HG03175 (cell line): ENCODE measurements around the gene IL11.

Experiments
- ATAC-seq: cut with Tn5 transposase; IDR thresholded peaks from one replicate; pipeline ENCODE4 v1.9.1; 2021; ENCODE audit warnings: mild to moderate bottlenecking, moderate library complexity; ENCODE audit not compliant: unreplicated experiment

IL11 gene

GRCh38 chr19:55373993-55374757 lies 3.9 kb upstream of the IL11 start:
- ATAC-seq: no peak

- no peak for ATAC-seq
Measured at GRCh38 chr19:55373306-55373992, 3.2 kb upstream of the IL11 start.

GRCh38 chr19:55372316-55373081 lies 2.2 kb upstream of the IL11 start:
- ATAC-seq: no peak

- no peak for ATAC-seq
Measured at GRCh38 chr19:55369653-55370304, 484 bp downstream of the IL11 start.

GRCh38 chr19:55368701-55369563 lies 1.3 kb downstream of the IL11 start:
- no peak for ATAC-seq

GRCh38 chr19:55368106-55368505 lies 2.2 kb downstream of the IL11 start:
- ATAC-seq: no peak

- ATAC-seq: no peak
Measured at GRCh38 chr19:55366790-55367189, 3.5 kb downstream of the IL11 start.

- ATAC-seq: no peak
Measured at GRCh38 chr19:55365964-55366363, 4.3 kb downstream of the IL11 start.

GRCh38 chr19:55365245-55365644 lies 5.0 kb downstream of the IL11 start:
- ATAC-seq: no peak

- no peak for ATAC-seq
Measured at GRCh38 chr19:55362990-55363716, 7.1 kb downstream of the IL11 start, which contains the start of gene GARIN5B. TSS of gene GARIN5B (minus strand) at chr19:55363260. CDS start at chr19:55363066, 194 bp downstream.

- no peak for ATAC-seq
Measured at GRCh38 chr19:55362174-55362989, 7.9 kb downstream of the IL11 start.

GRCh38 chr19:55360902-55361301 lies 9.4 kb downstream of the IL11 start:
- ATAC-seq: no peak

GRCh38 chr19:55358943-55359908 lies 11.0 kb downstream of the IL11 start:
- no peak for ATAC-seq

GRCh38 chr19:55358493-55358892 lies 11.8 kb downstream of the IL11 start:
- no peak for ATAC-seq

- no peak for ATAC-seq
Measured at GRCh38 chr19:55355213-55355821, 14.9 kb downstream of the IL11 start.

- no peak for ATAC-seq
Measured at GRCh38 chr19:55354698-55355212, 15.5 kb downstream of the IL11 start, which contains the start of gene COX6B2. TSS of gene COX6B2 (minus strand) at chr19:55354719. CDS start at chr19:55354521, 198 bp downstream.
